Ascending aorta (tissue), 2 donors: ENCODE measurements around the gene NLGN1. TPM values are rescaled to one million over a fixed set of nuclear protein-coding genes. Genes with fewer than 3 reads are reported as not detected.

Source experiments
- DNase-seq, 2 donors: peaks; one replicate each; pipeline ENCODE4 v3.0.0-alpha.2; 2019; ENCODE audit warnings: low spot score in 2 of 2
- H3K27ac ChIP-seq, 2 donors: fragments of 200-600 bp; sonication (generic); one replicate each; pipeline ENCODE4 v1.5.1; 2016 to 2017; ENCODE audit warnings: mild to moderate bottlenecking in 1 of 2
- H3K27me3 ChIP-seq: fragments of 200-600 bp; sonication (generic); one replicate; pipeline ENCODE4 v1.5.1; 2017
- H3K36me3 ChIP-seq, 2 donors: fragments of 200-600 bp; sonication (generic); one replicate each; pipeline ENCODE4 v1.5.1; 2016
- H3K4me1 ChIP-seq, 2 donors: fragments of 200-600 bp; sonication (generic); one replicate each; pipeline ENCODE4 v1.5.1; 2016 to 2017; ENCODE audit warnings: mild to moderate bottlenecking in 1 of 2
- H3K4me3 ChIP-seq, 2 donors: fragments of 200-600 bp; sonication (generic); one replicate each; pipeline ENCODE4 v1.5.1; 2016 to 2017; ENCODE audit warnings: mild to moderate bottlenecking in 1 of 2
- H3K9me3 ChIP-seq, 2 donors: fragments of 200-600 bp; sonication (generic); one replicate each; pipeline ENCODE4 v1.5.1; 2016
- intact Hi-C: fragments of 100-400 bp; cut with DNase I; formaldehyde crosslinking; loops from one replicate; pipeline ENCODE4 v1.15.1; 2023
- total RNA-seq: library from RNA; depleted of rRNA; stranded (reverse); fragments of >200 nt; gene quantifications from one replicate; pipeline ENCODE4 v1.1.0, GENCODE V29; 2016
- TF ChIP-seq, protein P1 (sequence below), 3 experiments: fragments of 200-600 bp in 2 of 3; fragments of 450-650 bp in 1 of 3; sonication (generic) in 2 of 3; IDR thresholded peaks; one replicate each; pipeline ENCODE4 v1.5.1; 2016 to 2019; ENCODE audit warnings: antibody characterized with exemption in 3 of 3, mild to moderate bottlenecking in 1 of 3, moderate library complexity in 1 of 3

NLGN1 gene
- total RNA-seq, 1 donor from 2014 or later: 5.2 TPM

DNA sequence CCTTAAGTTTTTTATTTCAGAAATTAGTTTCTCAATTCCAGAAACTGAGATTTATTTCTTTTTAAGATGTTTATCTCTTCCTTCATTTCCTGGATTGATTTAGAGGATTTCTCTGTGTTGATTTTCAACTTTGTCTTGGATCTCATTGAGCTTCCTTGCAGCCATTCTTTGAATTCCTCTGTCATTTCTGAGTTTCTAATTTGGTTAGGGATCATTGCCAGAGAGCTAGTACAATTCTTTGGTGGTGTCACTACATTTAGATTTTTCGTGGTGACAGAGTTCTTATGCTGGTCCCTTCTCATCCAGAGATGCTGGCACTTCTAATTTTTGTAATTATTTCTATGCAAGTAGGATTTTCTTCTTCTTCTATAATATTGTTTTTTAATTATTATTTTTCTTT is 770.5 kb downstream of the NLGN1 start:
- Histone ChIP-seq H3K27me3 (no peaks in the 10 kb centered on the region), H3K27ac (no peak overlapping the region), H3K4me3 (no peak overlapping the region), H3K9me3 (peaks cover 0 to 33% of the 10 kb centered on the region in 2 donors), H3K36me3 (no peaks in the 10 kb centered on the region), H3K4me1 (no peaks in the 10 kb centered on the region)
- intact Hi-C loops: no loop called here
- TF ChIP-seq, protein P1, sequence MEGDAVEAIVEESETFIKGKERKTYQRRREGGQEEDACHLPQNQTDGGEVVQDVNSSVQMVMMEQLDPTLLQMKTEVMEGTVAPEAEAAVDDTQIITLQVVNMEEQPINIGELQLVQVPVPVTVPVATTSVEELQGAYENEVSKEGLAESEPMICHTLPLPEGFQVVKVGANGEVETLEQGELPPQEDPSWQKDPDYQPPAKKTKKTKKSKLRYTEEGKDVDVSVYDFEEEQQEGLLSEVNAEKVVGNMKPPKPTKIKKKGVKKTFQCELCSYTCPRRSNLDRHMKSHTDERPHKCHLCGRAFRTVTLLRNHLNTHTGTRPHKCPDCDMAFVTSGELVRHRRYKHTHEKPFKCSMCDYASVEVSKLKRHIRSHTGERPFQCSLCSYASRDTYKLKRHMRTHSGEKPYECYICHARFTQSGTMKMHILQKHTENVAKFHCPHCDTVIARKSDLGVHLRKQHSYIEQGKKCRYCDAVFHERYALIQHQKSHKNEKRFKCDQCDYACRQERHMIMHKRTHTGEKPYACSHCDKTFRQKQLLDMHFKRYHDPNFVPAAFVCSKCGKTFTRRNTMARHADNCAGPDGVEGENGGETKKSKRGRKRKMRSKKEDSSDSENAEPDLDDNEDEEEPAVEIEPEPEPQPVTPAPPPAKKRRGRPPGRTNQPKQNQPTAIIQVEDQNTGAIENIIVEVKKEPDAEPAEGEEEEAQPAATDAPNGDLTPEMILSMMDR (IDR thresholded peaks at IDR 0.05): no peak
- no peak for DNase-seq

DNA sequence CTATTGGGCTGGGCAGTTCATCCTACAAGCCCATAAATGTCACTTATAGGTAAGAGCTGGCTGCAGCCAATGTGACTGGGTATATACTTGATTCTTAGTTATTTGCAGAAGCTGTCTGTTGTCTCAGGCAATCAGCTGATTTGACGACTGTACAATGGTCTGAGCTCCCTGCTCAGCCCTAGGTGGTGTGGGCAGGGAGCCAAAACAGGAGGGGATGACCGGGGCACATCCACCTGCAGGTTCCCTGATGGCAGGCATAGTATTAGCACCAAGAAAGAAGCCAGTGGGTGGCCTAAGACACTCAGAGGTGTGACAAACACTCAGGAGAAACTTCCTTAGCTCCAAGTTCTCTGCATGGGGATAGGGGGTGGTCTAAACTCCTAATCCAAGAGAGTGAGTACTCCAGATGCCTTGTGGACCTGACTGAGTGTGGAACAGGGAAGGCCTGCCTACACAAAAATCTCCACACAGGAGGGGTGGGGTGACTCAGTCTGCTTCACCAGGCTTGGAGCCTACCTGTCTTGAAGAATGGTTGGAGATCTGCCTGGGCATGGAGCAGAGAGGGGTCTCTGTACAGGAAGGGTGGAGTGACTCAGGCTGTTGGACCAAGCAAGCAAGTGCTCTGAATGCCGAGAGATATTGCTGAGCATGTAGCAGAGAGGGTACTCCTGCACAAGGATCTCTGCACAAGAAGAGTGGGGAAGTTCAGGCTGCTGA is 771.2 kb downstream of the NLGN1 start:
- H3K9me3 ChIP-seq: peaks cover 0 to 33% of the 10 kb centered on the region in 2 donors
- no peak for DNase-seq
- H3K36me3 ChIP-seq: no peaks in the 10 kb centered on the region
- H3K4me3 ChIP-seq: no peak overlapping the region
- TF ChIP-seq, protein P1 (IDR thresholded peaks at IDR 0.05): no peak
- intact Hi-C loops: no loop called here
- no peak overlapping the region for H3K27ac ChIP-seq
- H3K4me1 ChIP-seq: no peaks in the 10 kb centered on the region
- no peaks in the 10 kb centered on the region for H3K27me3 ChIP-seq

DNA sequence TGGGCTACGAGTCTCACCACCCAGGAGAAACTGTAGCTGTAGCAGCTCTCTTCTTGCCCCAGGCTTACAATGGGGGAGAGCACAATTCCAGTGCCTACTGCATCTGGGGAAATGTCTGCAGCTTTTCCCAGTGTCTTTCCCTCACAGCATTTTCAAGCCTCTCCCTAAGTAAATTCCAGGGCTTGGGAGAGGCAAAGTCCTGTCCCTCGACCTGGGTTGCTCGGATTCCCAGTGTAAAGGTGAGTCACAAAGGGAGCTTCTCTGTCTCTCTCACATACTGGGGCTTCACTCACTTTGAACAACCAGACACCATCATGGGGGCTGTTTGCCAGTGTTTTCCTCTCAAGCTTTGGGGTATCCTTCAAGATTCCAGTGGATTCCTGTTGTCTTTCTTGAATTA is 772.2 kb downstream of the NLGN1 start:
- H3K4me3 ChIP-seq: no peak overlapping the region
- no peak overlapping the region for H3K27ac ChIP-seq
- H3K9me3 ChIP-seq: peaks cover 0 to 27% of the 10 kb centered on the region in 2 donors
- intact Hi-C loops: no loop called here
- no peaks in the 10 kb centered on the region for H3K36me3 ChIP-seq
- no peak for DNase-seq
- no peaks in the 10 kb centered on the region for H3K27me3 ChIP-seq
- TF ChIP-seq, protein P1 (IDR thresholded peaks at IDR 0.05): no peak
- no peaks in the 10 kb centered on the region for H3K4me1 ChIP-seq

DNA sequence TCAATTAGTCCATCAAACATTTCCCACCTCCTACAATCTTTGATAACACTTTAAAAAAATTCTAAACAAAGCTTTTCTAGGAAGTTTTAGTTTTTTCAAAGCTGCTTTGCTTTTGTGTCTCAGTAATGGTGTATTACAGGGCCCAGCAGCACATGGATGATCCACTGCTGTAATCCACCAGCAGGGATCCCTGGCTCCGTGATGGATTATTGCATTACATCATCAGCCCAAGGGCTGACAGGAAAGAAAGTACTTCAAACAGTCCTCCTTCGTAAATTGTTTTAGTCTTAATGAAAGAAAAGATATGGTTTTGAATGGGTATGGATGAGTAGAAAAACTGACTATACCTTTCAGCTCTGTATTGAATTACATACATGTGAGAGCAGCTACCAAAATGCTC is 772.7 kb downstream of the NLGN1 start:
- intact Hi-C loops: no loop called here
- no peaks in the 10 kb centered on the region for H3K4me1 ChIP-seq

DNA sequence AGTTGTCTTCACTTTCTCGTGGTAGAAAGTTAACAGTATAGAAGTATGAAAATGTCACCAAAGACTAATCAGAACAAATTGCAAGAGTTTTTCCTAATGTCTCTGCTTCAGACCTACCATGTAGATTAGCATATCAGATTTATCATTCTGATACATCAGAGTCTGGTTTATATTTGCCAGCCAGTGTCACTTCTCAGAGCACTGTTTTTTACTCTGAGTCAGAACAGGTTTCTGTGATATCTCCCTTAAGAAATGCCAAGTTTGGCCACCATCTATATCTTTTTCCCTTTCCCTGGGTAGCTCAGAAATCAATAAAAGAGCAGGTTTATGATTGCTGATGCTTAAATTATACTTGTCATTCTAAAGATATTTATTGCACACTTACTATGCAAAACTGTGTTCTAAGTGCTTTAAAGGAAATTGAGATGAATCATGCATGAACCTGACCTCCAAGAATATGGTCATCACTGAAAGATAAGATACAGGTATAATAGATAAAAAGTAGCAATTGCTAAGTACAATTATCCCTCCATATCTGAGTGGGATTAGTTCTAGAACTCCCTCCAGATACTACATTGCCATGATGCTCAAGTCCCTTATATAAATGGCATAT is 788.9 kb downstream of the NLGN1 start:
- DNase-seq: no peak
- H3K27ac ChIP-seq: no peak overlapping the region
- H3K4me1 ChIP-seq: peaks cover 0 to 1% of the 10 kb centered on the region in 2 donors
- H3K36me3 ChIP-seq: no peaks in the 10 kb centered on the region
- no peaks in the 10 kb centered on the region for H3K9me3 ChIP-seq
- TF ChIP-seq, protein P1 (IDR thresholded peaks at IDR 0.05): no peak
- H3K27me3 ChIP-seq: no peaks in the 10 kb centered on the region
- no peak overlapping the region for H3K4me3 ChIP-seq
- intact Hi-C loops: no loop called here

More for the DNA sequence above, 772.7 kb downstream of the NLGN1 start:
- DNase-seq: no peak
- Histone ChIP-seq H3K4me3 (no peak overlapping the region), H3K27ac (no peak overlapping the region), H3K36me3 (no peaks in the 10 kb centered on the region), H3K27me3 (no peaks in the 10 kb centered on the region), H3K9me3 (peaks cover 0 to 22% of the 10 kb centered on the region in 2 donors)
- TF ChIP-seq, protein P1 (IDR thresholded peaks at IDR 0.05): no peak
